Uterus (tissue), 2 donors: ENCODE data around the gene IL25.

Experiments
- POLR2A ChIP-seq, 2 donors: fragments of 450-650 bp; IDR thresholded peaks; one replicate each; pipeline ENCODE4 v1.6.1; 2016; ENCODE audit warnings: antibody characterized with exemption in 2 of 2, mild to moderate bottlenecking in 1 of 2, moderate library complexity in 1 of 2
- TF ChIP-seq, protein P1 (sequence below), 4 experiments: fragments of 200-600 bp in 2 of 4; fragments of 450-650 bp in 2 of 4; sonication (generic) in 2 of 4; IDR thresholded peaks; one replicate each; pipeline ENCODE4 v1.5.1; 2016 to 2019; ENCODE audit warnings: antibody characterized with exemption in 4 of 4, mild to moderate bottlenecking in 2 of 4, moderate library complexity in 1 of 4

DNA sequence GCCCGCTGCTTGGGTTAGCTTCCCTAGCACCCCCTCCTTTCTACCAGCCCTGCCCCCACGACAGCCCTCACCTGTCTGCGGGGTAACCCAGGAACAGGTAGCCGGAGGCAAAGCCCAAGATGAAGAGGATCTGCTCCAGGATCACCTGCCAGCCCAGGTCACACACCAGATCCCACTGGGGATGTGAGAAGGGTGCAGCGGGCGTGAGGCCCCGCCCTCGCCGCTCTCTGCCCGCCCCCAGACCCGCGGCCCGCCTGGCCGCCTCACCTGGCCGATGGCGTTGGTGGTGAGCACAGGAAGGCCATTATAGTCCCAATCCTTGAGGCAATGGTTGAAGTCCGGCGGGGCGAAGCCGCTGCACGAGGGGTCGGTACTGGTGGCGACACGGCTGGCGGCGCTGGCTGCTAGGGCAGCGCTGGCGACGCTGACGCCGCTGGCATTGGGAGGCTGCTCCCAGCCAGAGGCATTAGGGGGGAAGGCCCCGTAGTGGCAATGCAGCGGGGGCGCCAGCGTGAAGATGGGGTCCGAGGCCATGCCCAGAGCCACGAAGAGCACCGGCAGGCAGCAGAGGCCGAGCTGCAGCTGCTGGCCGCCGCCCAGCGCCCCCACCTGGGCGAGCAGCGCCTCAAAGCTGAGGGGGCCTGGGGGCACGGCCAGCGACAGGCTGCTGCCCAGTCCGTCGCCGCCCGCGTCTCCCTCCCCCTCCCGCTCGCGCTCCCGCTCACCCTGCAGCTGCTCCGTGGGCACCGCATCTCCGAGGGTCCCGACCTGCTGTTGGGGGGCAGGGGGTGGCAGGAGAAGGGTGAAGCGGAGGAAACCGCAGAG is 20.7 kb upstream of the IL25 start:
- TF ChIP-seq, protein P1, sequence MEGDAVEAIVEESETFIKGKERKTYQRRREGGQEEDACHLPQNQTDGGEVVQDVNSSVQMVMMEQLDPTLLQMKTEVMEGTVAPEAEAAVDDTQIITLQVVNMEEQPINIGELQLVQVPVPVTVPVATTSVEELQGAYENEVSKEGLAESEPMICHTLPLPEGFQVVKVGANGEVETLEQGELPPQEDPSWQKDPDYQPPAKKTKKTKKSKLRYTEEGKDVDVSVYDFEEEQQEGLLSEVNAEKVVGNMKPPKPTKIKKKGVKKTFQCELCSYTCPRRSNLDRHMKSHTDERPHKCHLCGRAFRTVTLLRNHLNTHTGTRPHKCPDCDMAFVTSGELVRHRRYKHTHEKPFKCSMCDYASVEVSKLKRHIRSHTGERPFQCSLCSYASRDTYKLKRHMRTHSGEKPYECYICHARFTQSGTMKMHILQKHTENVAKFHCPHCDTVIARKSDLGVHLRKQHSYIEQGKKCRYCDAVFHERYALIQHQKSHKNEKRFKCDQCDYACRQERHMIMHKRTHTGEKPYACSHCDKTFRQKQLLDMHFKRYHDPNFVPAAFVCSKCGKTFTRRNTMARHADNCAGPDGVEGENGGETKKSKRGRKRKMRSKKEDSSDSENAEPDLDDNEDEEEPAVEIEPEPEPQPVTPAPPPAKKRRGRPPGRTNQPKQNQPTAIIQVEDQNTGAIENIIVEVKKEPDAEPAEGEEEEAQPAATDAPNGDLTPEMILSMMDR (IDR thresholded peaks at IDR 0.05) = no peak
- no peak for TF ChIP-seq POLR2A (IDR thresholded peaks at IDR 0.05)
